ENCODE results near the gene LRRC43. TPM values are rescaled to one million over a fixed set of nuclear protein-coding genes. Genes with fewer than 3 reads are reported as not detected.
"Not testable (repeated sequence)": the region's sequence is repeated elsewhere in the genome, so short reads cannot be mapped to it uniquely, and the experiment has no call there.

Gene LRRC43
- total RNA-seq, 6 experiments from 2014 or later: not detected

DNA sequence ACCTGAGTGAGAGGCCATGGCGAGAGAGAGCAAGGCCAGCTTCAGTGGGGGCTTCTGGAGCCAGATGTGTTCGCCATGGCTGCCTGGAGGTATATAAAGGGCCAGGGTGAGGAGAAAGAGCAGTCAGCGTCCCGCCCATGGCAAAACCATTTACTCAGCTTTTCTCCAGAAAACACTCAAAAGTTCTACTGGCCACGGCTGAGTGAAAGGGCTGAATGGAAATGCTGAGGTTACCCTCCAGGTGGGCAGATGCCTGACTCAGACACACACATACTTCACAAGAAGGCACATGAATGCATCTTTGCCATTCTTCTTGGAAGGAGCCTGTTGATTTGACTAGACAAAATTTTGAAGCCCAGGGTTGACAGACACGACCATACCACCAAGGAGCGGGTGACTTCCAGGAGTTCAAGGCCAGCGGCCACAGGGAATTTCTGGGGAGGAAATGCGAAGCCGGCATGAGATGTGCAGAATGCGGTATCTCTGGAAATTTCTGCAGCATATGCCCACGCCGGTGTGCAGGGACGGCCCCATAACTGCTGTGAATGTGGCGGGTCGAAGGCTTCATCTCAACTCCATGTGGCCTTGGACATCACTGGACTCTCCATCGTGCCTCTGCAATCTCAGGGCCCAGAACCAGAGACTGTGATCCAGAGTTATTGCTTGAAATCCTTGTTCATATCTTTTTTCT, 8.6 kb upstream of the LRRC43 start, which contains the start of gene IL31:
Gene IL31, minus strand, starts transcription at position 67 of the 691 bp plus-strand sequence. Its CDS starts 49 bp downstream, at position 18.
- DNase-seq: no peak
- TF ChIP-seq, protein P1, sequence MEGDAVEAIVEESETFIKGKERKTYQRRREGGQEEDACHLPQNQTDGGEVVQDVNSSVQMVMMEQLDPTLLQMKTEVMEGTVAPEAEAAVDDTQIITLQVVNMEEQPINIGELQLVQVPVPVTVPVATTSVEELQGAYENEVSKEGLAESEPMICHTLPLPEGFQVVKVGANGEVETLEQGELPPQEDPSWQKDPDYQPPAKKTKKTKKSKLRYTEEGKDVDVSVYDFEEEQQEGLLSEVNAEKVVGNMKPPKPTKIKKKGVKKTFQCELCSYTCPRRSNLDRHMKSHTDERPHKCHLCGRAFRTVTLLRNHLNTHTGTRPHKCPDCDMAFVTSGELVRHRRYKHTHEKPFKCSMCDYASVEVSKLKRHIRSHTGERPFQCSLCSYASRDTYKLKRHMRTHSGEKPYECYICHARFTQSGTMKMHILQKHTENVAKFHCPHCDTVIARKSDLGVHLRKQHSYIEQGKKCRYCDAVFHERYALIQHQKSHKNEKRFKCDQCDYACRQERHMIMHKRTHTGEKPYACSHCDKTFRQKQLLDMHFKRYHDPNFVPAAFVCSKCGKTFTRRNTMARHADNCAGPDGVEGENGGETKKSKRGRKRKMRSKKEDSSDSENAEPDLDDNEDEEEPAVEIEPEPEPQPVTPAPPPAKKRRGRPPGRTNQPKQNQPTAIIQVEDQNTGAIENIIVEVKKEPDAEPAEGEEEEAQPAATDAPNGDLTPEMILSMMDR (IDR thresholded peaks at IDR 0.05): no peak
- H3K36me3 Mint-ChIP-seq (ENCODE audit: low read depth): no peaks in the 10 kb centered on the region
- peaks cover 8% of the 10 kb centered on the region; the same call in 1 of the 2 replicates for H3K4me1 Mint-ChIP-seq (ENCODE audit: low read depth)
- H3K27me3 Mint-ChIP-seq (ENCODE audit: insufficient read depth): peaks cover 38% of the 10 kb centered on the region
- no peak within 1 kb of the TSS for H3K4me3 Mint-ChIP-seq
- H3K27ac Mint-ChIP-seq: no peak within 1 kb of the TSS
- no peaks in the 10 kb centered on the region for H3K9me3 Mint-ChIP-seq

GRCh38 chr12:122176473-122176872, 6.5 kb upstream of the LRRC43 start:
- H3K4me3 Mint-ChIP-seq; DNase-seq; H3K36me3 Mint-ChIP-seq (ENCODE audit: low read depth); H3K9me3 Mint-ChIP-seq; H3K27ac Mint-ChIP-seq: not testable (repeated sequence)
- Mint-ChIP-seq H3K27me3 (ENCODE audit: insufficient read depth) (peaks cover 30% of the 10 kb centered on the region), H3K4me1 (ENCODE audit: low read depth) (peaks cover 22% of the 10 kb centered on the region)

- H3K27me3 Mint-ChIP-seq (ENCODE audit: insufficient read depth): peaks cover 5% of the 10 kb centered on the region; the same call in 1 of the 2 replicates
- no peak for DNase-seq
- H3K4me3 Mint-ChIP-seq: 0 out of 2 replicates have a peak overlapping the region, but pooled peaks have one; percentile 32
- H3K9me3 Mint-ChIP-seq: no peaks in the 10 kb centered on the region
- H3K4me1 Mint-ChIP-seq (ENCODE audit: low read depth): peaks cover 13% of the 10 kb centered on the region
- no peak overlapping the region for H3K27ac Mint-ChIP-seq
- no peaks in the 10 kb centered on the region for H3K36me3 Mint-ChIP-seq (ENCODE audit: low read depth)
- TF ChIP-seq, protein P1 (IDR thresholded peaks at IDR 0.05): no peak
These were observed 641 bp downstream of the LRRC43 start for GRCh38 chr12:122183588-122183940.

DNA sequence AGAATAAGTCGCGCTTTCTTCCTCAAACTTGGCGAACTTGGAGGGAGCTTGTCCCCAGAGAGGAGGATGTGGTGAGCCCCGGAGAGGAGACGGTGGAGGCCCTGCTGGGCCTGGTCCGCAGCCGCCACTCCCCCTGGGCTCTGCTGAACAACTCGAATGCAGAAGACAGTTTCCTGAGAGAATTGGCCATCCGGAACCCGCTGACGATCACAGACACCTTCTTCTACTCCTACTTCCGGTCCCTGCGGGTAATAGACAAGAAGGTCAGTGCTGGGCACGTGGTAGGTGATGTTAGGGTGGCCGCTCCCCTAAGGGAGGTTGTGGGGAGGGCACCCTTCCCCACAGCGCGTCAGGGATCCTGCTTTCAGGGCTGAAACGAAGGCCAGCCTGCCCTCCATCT, 1.6 kb downstream of the LRRC43 start:
- TF ChIP-seq, protein P1 (IDR thresholded peaks at IDR 0.05): no peak
- Mint-ChIP-seq H3K4me3 (no peak overlapping the region), H3K36me3 (ENCODE audit: low read depth) (no peaks in the 10 kb centered on the region), H3K27ac (no peak overlapping the region), H3K4me1 (ENCODE audit: low read depth) (peaks cover 13% of the 10 kb centered on the region), H3K27me3 (ENCODE audit: insufficient read depth) (peaks cover 4% of the 10 kb centered on the region; the same call in 1 of the 2 replicates), H3K9me3 (no peaks in the 10 kb centered on the region)
- DNase-seq: no peak

DNA sequence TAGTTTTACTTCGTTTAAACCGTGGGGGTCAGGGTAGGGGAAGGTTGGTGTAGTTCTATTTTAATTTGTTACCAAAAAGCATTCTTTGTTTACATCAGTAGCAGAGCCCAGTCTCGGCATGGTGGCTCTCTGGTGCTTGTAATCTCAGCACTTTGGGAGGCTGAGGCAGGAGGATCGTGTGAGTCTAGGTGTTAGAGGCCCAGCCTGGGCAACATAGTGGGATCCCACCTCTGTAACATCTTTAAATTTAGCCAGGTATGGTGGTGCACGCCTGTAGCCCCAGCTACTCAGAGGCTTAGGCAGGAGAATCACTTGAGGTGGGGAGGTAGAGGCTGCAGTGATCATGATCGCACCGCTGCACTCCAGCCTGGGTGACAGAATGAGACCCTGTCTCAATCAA, 2.2 kb downstream of the LRRC43 start:
- Mint-ChIP-seq H3K36me3 (ENCODE audit: low read depth) (no peaks in the 10 kb centered on the region), H3K4me3 (no peak overlapping the region), H3K27ac (no peak overlapping the region), H3K27me3 (ENCODE audit: insufficient read depth) (peaks cover 4% of the 10 kb centered on the region; the same call in 1 of the 2 replicates), H3K9me3 (no peaks in the 10 kb centered on the region), H3K4me1 (ENCODE audit: low read depth) (peaks cover 9% of the 10 kb centered on the region)
- DNase-seq: no peak
- TF ChIP-seq, protein P1 (IDR thresholded peaks at IDR 0.05): no peak

DNA sequence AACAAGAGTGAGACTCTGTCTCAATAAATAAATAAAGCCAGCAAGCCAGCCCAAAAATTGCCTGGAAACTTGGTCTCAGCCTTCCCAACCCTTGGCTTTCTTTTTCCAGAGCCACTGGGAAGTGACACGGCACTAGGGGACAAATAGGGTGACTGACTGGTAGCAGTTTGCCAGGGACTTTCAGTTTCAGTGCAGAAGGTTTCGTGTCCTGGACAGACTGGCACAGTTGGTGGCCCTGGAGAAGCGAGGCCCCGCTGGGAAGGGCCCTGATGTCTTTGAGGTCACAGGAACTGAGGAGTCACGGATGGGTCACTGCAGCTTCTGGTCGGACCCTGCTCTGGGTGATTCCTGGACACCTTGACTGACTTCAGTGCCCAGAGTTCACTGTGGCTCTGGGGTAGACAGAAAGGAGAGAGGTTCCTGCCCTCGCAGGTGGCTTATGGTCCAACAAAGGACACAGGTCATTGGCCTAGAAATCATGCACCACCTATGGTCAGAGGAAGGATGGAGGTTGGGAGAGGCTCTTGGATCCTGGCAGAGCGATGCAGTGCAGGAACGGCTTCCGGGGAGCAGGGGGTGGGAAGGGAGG, 2.7 kb downstream of the LRRC43 start:
- no peak overlapping the region for H3K27ac Mint-ChIP-seq
- TF ChIP-seq, protein P1 (IDR thresholded peaks at IDR 0.05): no peak
- H3K9me3 Mint-ChIP-seq: no peaks in the 10 kb centered on the region
- H3K27me3 Mint-ChIP-seq (ENCODE audit: insufficient read depth): peaks cover 4% of the 10 kb centered on the region; the same call in 1 of the 2 replicates
- DNase-seq: no peak
- no peaks in the 10 kb centered on the region for H3K36me3 Mint-ChIP-seq (ENCODE audit: low read depth)
- H3K4me3 Mint-ChIP-seq: no peak overlapping the region
- H3K4me1 Mint-ChIP-seq (ENCODE audit: low read depth): peaks cover 4% of the 10 kb centered on the region

All from HFFc6 (cell line).